GM18502 (cell line): ENCODE measurements around the gene USP21.
A peak's percentile ranks its signal among the peaks of the same experiment; 100 is the strongest.
"Not testable (repeated sequence)": the region's sequence is repeated elsewhere in the genome, so short reads cannot be mapped to it uniquely, and the experiment has no call there.

Source experiments
- ATAC-seq: cut with Tn5 transposase; IDR thresholded peaks from one replicate; pipeline ENCODE4 v1.9.1; 2021; ENCODE audit warnings: mild to moderate bottlenecking; ENCODE audit not compliant: unreplicated experiment, poor library complexity

Gene USP21

GRCh38 chr1:161159087-161159912 lies at the start of gene USP21:
TSS of gene USP21 (plus strand) at chr1:161159500. CDS start at chr1:161160641, 1,141 bp downstream.
- peak; percentile 81 for ATAC-seq

GRCh38 chr1:161111117-161111516 lies 48.2 kb upstream of the USP21 start:
- ATAC-seq, result no peak

GRCh38 chr1:161111527-161111926 lies 47.8 kb upstream of the USP21 start:
- ATAC-seq, result no peak

- ATAC-seq, result no peak
These were observed 45.4 kb upstream of the USP21 start for GRCh38 chr1:161113915-161114314.

- ATAC-seq, result no peak
These were observed 44.7 kb upstream of the USP21 start for GRCh38 chr1:161114556-161114955.

- ATAC-seq, result no peak
These were observed 44.1 kb upstream of the USP21 start for GRCh38 chr1:161115132-161115711.

- not testable (repeated sequence) for ATAC-seq
These were observed 43.3 kb upstream of the USP21 start for GRCh38 chr1:161115961-161116360.

- ATAC-seq, result peak; percentile 80
These were observed 41.3 kb upstream of the USP21 start, which contains the start of the genes NIT1 and PFDN2 for GRCh38 chr1:161117759-161118581. TSS of gene NIT1 (plus strand) at chr1:161118105. CDS start at chr1:161118177, 72 bp downstream. TSS of gene PFDN2 (minus strand) at chr1:161118037. CDS start at chr1:161118026, 11 bp downstream.

- peak; percentile 58 for ATAC-seq
These were observed 40.0 kb upstream of the USP21 start for GRCh38 chr1:161119092-161119903.

GRCh38 chr1:161121042-161121650 lies 38.2 kb upstream of the USP21 start:
- ATAC-seq, result no peak

- no peak for ATAC-seq
These were observed 37.5 kb upstream of the USP21 start for GRCh38 chr1:161121834-161122233.

GRCh38 chr1:161122967-161123366 lies 36.3 kb upstream of the USP21 start:
- no peak for ATAC-seq

- no peak for ATAC-seq
These were observed 31.7 kb upstream of the USP21 start for GRCh38 chr1:161127649-161128048.

GRCh38 chr1:161128591-161129420 lies 30.5 kb upstream of the USP21 start:
- no peak for ATAC-seq

- ATAC-seq, result no peak
These were observed 29.0 kb upstream of the USP21 start for GRCh38 chr1:161130266-161130665.

GRCh38 chr1:161131523-161132409 lies 27.5 kb upstream of the USP21 start:
- no peak for ATAC-seq

- ATAC-seq, result peak; percentile 92
These were observed 26.7 kb upstream of the USP21 start, which contains the start of gene DEDD for GRCh38 chr1:161132410-161133219. TSS of gene DEDD (minus strand) at chr1:161132667. CDS start at chr1:161124462, 8,205 bp downstream.
